A549 (cell line): ENCODE results near the gene PEPD.

Experiments
- CTCF ChIP-seq: fragments of >200 bp; sonication (Bioruptor Twin); formaldehyde crosslinking; IDR thresholded peaks from 3 replicates; pipeline ENCODE4 v1.5.1; 2016
- EP300 ChIP-seq, 2 experiments: fragments of >200 bp; sonication (Bioruptor Twin); formaldehyde crosslinking; IDR thresholded peaks; 2 replicates in 1 of 2; 3 replicates in 1 of 2; pipeline ENCODE4 v1.6.1; 2016 to 2017
- JUNB ChIP-seq: fragments of >200 bp; sonication (Bioruptor Twin); formaldehyde crosslinking; IDR thresholded peaks from 2 replicates; pipeline ENCODE4 v1.6.1; 2016
- MYC ChIP-seq: IDR thresholded peaks from 2 replicates; pipeline ENCODE4 v1.6.1; 2012; ENCODE audit warnings: mild to moderate bottlenecking, inconsistent platforms, low read length, improper control_type of control experiment, borderline replicate concordance
- POLR2A ChIP-seq: IDR thresholded peaks from 2 replicates; pipeline ENCODE4 v1.6.1; 2012; ENCODE audit warnings: mild to moderate bottlenecking, low read length
- RAD21 ChIP-seq, 2 experiments: fragments of >200 bp in 1 of 2; sonication (Bioruptor Twin) in 1 of 2; formaldehyde crosslinking in 1 of 2; IDR thresholded peaks in 1 of 2; conservative IDR thresholded peaks in 1 of 2; 2 replicates in 1 of 2; 3 replicates in 1 of 2; pipeline ENCODE4 v1.6.1; 2012 to 2018; ENCODE audit warnings: inconsistent platforms in 1 of 2
- USF2 ChIP-seq: fragments of 450-650 bp; IDR thresholded peaks from 2 replicates; pipeline ENCODE4 v1.6.1; 2014; ENCODE audit warnings: antibody characterized with exemption
- TF ChIP-seq, protein P1 (sequence below): IDR thresholded peaks from 2 replicates; pipeline ENCODE4 v1.6.1; 2012

- no peak for TF ChIP-seq CTCF
- TF ChIP-seq JUNB, result no peak
- TF ChIP-seq EP300 (IDR thresholded peaks at IDR 0.05), result no peak
- TF ChIP-seq, protein P1, sequence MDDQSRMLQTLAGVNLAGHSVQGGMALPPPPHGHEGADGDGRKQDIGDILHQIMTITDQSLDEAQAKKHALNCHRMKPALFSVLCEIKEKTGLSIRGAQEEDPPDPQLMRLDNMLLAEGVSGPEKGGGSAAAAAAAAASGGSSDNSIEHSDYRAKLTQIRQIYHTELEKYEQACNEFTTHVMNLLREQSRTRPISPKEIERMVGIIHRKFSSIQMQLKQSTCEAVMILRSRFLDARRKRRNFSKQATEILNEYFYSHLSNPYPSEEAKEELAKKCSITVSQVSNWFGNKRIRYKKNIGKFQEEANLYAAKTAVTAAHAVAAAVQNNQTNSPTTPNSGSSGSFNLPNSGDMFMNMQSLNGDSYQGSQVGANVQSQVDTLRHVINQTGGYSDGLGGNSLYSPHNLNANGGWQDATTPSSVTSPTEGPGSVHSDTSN, result no peak
- TF ChIP-seq RAD21 (conservative IDR thresholded peaks at IDR 0.05 in 1 of 2, IDR thresholded peaks at IDR 0.05 in 1 of 2), result no peak
- TF ChIP-seq MYC, result no peak
- TF ChIP-seq POLR2A, result no peak
- TF ChIP-seq USF2, result no peak
Measured at GRCh38 chr19:33528404-33528803, 6.8 kb upstream of the PEPD start.
